HG03066 (cell line): ENCODE results near the gene SYTL2.
A peak's percentile ranks its signal among the peaks of the same experiment; 100 is the strongest.
"Not testable (repeated sequence)": the region's sequence is repeated elsewhere in the genome, so short reads cannot be mapped to it uniquely, and the experiment has no call there.

Source experiments
- ATAC-seq: cut with Tn5 transposase; IDR thresholded peaks from one replicate; pipeline ENCODE4 v1.9.1; 2021; ENCODE audit warnings: low read depth; ENCODE audit not compliant: unreplicated experiment

SYTL2 gene

DNA sequence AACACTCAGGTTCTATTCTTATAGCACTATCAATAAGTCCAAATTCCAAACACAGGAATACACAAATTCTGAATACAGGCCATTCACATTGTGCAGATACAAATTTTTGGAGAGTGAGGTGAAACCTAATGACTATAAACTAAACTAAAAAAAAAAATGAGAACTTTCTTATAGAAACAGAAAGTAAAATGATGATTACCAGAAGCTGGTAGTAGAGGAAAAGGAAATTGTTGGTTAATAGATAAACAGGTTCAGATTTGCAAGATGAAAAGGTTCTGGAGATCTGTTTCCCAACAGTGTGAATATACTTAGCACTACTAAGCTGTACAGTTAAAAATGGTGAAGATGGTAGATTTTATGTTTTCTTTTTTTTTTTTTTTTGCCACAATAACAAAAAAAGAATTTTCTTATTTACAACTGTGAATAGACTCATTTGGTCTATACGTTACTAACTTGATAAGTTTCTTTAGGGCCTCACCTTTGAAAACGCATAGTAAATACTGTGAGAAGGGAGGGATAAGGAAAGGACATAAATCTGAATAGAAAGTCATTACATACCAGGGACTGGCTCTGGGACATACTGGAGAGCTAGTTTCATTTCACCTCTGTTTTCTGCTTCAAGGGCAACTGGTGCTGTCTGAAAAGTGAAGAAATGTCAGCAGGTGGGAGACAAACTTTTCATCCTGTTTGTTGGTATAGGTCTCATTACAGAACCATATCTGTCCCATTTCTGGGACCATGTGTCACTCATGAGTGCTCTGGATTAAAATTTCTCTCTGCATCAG, 110.8 kb downstream of the SYTL2 start:
- peak; percentile 75 for ATAC-seq

DNA sequence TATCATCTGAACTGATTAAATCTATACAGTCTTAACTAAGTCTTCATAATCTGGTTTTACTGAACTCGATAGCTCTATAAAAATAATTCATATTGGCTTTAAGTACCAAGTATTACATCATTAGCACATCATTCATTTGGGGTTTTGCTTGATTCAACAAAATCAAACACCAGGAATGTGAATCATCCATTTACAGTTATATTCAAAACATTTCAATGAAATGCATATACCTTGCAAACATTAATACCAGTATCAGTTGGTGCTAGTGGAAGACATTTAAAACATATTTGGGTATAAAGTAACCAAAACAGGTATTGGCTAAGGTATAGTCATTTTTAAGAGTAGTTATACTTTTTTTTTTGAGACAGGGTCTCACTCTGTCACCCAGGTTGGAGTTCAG, 112.7 kb downstream of the SYTL2 start:
- no peak for ATAC-seq

DNA sequence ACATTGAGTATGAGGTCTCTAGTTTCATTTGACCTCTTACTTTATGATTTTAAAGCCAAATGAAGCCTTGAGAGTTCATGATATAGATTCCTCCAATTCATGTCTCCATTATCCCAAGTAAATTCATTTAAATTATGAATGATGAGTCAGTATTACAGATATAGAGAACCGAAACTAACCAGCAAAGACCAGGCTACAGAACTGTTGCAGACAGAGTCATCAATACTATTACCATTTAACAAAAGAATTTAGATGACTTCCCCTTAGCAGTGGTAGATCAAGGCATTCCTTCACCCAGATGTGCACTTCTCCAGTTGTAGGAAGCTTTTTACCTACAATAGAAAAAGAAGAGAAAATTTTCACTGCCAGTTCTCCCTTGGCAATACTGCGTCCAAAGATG, 113.2 kb downstream of the SYTL2 start:
- no peak for ATAC-seq

DNA sequence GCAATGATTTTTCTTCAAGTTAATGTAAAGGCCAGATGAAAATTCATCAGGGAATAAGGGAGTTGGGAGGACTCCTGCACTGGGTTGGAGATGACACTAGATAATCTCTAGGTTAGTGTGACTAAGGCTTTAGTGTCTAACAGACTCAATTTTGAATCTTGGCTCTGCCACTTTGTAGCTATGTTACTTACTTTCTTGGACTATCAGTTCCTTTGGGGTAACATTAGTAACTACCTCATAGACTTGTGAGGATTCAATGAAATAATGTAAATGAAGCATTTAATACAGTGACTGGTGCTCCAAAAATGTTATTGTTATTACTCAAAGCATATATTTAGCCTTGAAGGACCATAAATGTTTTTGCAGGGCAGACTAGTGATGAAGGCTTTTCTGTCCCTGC, 115.4 kb downstream of the SYTL2 start:
- no peak for ATAC-seq

DNA sequence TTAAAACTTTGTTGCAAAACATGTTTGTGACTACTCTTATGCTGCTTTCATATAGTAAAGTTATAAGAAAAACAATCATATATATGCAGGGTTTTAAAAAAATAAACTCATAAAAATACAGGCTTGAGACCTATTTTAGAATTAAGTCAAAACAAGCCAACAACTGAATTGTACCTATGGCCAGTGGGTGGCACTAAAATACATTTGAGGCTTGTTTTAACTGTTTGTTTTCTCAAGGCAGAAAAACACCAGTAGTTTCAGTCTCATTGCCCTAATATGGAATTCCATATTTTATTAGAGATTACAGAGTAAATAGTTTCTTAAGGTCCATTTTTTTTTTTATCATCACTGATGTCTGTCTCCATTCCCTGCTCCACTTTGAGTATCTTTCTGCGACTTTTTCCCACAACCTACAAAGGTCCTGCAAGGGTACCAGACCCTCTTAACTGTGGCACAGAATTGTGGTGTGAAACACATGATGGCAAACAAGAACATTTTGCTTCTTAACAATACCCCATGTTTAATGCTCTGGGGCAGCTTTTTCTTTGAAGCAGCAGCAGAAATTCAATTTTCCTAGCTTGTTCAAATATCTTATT, 116.5 kb downstream of the SYTL2 start:
- no peak for ATAC-seq

DNA sequence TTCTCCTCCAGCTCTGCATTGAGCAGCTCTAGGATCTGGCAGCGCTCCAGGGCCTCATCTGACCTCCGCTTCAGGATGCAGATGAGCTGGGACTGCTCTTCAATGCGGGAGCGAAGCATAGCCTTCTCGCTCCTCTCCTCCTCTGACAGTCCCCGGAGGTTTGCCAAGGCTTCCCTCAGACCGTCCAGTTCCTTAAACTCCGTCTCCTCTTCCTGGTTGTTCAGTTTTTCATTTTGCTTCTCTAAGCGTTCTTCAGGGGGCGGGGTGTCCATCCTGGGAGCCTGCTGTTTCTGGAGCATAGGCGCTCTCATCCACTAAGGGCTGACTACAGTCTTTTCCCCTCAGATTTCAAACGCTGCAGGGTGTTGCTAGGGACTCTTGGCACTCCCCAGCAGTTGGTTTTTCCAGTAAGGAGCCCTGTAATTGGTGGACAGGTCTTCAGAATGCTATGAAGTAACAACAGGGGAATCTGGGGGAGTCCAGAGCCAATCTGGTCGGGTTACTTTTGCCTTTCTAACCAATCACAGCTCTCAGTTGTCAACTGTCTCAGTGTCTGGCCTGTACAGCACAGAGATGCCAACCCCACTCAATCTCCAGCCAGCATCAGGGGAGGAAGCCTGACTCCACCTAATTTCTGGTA, 125.0 kb downstream of the SYTL2 start, which contains the start of gene CCDC89:
CCDC89 (minus strand) TSS at position 376 of the 640 bp plus-strand sequence; CDS start at position 311, 65 bp downstream.
- no peak for ATAC-seq

DNA sequence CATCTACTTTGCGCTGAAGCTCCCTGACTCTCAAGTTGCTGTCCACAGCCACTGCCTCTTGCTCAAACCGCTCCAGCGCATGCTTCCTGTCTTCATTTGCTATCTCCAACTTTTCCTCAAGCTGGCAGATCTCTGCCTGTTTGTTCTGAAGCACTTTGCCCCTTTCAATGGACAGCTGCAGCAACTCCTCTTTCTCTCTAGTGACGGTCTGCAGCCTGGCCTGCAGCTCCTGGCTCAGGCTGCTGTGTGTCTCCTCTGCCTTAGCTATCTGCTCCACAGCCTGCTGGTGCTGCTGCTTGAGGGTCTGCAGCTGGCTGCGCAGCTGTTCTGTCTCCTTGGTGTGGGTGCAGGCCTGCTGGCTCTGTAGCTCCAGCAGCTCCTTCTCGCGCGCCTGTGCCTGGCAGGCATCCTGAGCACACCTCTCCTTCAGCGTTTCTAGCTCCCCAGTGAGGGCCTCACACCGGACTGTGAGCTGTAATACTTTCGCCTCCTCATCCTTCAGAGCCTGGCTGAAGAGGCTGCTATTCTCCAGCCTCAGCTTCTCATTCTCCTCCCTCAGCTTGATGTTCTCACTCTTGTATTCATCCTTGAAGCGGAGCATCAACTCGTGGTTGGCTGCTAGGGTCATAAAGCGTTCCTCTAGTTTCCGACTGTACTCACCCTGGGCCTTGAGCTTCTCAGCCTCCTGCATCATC, 125.7 kb downstream of the SYTL2 start:
- no peak for ATAC-seq

DNA sequence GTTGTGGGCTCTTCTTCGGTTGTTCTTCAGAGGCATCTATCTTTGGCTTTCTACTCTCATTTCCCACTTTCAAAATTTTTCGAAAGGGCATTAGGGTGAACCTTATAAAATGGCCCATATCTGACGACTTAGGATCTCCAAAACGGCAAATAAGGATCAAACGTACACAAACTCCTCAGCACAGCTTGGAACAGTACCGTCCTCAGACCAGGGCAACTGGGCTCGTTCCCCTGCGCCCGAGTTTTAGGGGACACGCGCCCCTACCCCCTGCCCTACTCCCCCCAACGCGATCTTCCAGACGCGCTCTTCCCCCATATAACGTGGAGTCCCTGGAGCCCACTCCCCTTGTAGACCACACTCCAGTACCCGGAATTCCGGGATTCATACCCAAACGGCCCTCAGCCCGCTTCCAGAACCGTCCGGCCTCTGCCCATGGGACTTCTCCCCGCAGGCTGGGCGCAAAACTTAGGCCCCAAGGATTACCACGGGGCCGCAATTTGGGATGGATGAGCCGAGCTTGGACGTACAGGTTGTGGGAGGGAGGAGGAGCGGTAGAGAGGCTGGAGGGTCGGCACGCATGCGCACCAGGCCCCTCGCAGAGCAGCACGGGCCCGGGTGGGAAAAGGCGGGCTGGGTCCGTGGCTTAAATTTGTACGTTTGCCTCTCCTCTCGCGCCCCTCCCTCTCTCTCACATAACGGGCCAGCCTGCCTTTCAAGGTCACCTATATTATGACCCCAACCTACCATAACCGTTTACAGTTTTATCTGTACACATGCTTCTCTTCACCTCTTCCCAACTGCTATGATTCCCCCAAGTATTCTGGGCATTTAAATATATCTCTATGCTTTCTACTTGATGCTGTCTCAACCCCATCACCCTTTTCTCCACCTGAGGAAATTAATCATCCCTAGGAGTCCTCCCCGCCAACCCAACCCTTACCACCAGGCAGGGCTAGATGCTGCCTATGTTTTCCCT, 128.3 kb downstream of the SYTL2 start:
- peak; percentile 74 for ATAC-seq

DNA sequence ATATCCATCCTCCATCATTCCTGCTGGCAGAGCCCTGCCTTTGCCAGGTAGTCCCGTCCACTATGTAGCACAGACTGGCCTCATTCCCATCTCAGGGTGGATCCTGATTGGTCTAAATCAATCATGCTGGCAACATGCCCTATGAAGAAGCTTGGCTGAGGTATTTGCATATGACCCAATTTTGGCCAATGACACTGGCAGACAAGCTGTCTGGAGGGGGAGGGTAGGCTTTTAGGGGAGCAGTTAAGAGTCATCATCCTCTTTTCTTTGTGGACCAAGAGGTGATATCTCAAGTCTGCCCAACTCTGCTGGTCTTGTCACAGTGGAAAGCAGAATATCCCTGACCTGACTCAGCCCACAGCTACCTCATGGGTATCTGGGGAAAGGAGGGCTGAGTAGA, 130.0 kb downstream of the SYTL2 start:
- no peak for ATAC-seq

DNA sequence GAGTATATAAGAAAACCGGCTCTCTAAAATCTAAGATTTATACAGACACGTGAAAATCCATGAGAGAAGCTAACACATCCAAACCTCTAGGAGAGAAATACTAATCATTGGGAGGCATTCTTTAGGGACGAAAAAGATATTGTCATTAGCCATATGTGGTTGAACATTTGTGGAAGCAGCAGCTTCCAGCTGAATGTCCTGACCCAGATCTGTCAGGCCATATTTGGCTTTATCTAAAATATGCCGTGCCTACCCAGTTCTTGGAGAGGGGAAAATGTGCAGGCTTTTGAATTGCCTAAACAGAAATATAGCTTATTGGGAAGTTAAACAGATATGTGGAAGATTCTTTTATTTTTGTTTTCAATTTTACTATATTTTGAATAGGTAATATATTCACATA, 131.4 kb downstream of the SYTL2 start:
- ATAC-seq = no peak

DNA sequence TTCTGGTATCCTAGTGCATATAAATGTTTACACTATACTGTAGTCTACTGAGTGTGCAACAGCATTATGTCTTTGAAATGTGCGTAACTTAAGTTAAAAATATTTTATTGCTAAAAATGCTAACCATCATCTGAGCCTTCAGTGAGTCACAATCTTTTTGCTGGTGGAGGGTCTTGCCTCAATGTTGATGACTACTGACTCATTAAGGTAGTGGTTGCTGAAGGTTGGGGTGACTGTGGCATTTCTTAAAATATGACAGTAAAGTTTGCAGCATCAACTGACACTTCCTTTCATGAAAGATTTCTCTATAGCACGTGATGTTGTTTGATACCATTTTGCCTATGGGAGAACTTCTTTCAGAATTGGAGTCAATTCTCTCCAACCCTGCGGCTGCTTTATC, 137.5 kb downstream of the SYTL2 start:
- ATAC-seq = no peak

DNA sequence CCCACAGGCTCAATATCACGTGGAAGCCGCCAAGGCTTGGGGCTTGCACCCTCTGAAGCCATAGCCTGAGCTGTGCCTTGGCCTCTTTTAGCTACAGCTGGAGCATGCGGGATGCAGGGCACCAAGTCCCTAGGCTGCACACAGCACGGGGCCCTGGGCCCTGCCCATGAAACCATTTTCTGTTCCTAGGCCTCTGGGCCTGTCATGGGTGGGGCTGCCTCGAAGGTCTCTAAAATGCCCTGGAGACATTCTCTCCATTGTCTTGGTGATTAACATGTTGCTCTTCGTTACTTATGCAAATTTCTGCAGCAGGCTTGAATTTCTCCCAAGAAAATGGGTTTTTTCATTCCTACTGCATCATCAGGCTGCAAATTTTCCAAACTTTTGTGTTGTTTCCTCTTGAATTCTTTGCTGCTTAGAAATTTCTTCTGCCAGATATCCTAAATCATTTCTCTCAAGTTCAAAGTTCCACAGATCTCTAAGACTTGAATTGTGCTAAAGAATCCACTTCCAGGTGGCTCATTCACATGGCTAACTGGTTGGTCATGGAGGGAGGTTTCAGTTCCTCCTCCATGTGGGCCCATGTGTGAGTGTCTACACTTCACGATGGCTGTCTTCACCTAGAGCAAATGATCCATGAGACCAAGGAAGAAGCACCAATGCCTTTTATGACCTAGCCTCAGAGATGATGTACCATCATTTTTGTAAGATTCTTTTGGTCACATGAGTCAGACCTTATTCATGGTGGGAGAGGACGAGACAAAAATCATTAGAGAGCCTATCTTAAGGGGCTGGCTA, 138.6 kb downstream of the SYTL2 start:
- no peak for ATAC-seq

DNA sequence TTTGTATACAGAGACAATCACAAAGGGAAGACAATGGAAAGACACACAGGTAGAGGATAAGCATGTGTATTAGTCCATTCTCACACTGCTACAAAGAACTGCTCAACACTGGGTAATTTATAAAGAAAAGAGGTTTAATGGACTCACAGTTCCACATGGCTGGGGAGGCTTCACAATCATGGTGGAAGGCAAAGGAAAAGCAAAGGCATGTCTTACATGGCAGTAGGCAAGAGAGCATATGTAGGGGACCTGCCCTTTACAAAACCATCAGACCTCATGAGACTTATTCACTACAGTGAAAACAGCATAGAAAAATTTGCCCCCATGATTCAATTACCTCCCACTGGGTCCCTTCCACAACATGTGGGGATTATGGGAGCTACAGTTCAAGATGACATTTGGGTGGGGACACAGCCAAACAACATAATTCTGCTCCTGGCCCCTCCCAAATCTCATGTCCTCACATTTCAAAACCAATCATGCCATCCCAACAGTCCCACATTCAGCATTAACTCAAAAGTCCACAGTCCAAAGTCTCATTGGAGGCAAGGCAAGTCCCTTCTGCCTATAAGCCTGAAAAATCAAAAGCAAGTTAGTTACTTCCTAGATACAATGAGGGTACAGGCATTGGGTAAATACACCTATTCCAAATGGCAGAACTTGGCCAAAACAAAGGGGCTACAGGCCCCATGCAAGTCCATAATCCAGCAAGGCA, 139.8 kb downstream of the SYTL2 start:
- not testable (repeated sequence) for ATAC-seq

DNA sequence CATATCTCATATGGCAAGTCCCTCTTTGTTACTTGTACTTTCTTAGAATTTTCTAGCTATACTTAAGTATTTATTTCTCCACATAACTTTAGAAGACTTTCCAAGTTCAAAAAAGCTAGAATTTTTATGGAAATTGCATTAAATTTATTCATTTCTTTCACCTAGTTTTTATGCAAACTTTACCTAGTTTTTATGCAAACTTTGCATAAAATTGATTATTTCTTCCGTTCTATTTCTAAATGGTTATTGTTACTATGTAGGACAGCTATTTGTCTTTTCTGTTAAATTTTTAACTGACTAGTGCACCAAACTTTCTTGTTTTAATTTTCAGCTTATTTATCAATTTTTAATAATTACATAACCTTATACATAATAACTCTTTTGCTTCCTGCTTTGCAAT, 142.8 kb downstream of the SYTL2 start:
- ATAC-seq = no peak

DNA sequence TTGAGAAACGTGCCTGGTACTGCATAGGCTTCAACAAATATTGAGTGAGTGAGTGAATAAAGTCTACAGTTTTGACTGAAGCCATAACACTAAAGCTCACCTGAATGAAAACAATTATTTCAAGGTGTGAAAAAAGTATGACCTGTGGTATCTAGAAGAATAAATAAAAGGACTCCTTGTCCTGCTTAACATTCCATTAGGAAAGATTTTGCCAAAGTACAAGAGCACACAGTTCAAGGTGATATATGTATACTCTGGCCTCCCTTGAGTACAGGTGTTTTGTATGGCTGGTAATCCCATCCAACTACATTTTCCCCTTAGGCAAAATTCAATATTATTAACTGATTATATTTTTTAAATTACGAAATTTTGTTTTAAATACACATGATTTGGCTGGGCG, 144.3 kb downstream of the SYTL2 start:
- no peak for ATAC-seq

DNA sequence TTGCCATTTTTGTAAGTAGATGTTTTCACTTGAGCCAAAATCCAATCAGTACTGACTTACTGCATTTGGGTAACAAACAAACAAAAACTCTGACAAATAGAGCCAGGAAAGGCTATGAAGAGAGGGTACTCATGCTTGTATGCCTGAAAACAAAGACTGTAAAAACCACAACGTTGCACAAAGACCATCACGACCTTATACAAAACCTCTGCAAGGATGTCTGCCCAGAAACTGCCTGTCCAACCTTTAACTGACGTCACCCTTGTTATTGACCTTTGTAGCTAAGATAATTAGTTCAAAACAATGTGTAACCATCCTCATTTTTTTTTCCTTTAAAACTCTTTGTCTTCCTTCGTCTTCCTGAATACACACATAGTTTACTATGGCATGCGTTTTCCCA, 145.2 kb downstream of the SYTL2 start:
- ATAC-seq = no peak

DNA sequence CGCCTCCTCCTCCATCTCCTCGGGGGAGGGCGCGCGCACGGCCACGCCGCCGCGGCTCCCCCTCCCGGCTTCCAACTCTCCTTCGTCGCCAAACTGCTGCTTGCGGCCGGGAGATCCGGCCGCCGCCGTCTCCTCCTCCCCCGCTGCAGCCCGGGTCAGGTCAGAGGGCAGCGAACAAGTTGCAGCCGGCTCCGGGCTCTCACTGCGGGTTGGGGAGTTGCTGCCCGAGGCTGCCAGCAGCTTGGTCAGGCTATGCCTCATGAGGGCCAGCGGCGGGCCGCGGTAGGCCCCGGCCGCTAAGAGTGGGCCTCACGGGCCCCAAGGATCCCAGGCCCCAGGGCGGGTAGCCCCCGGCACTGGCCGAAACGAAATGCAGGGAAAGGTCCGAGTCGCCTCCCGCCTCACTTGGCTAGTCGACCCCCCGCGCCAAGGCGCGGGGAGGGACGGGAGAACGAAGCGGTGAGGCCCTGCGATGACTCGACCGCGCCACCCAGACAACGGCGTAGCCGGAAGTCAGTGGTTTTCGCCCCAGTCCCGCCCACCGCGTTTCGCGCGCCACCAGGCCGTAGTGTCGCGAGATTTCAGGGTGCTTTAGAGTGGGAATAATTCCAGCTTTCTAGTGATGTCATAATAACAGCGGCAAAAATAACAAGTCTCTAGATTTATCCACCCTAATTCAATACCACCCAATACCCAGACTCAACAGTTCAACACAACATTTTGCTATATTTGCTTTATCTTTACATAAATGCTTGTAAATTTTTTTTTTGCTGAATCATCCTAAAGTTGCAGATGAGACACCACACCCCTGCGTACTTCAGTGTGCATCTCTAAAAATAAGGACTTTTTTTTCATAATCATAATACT, 146.1 kb downstream of the SYTL2 start, which contains the start of gene CREBZF:
CREBZF (minus strand) TSS at position 515 of the 867 bp plus-strand sequence; CDS start at position 261, 254 bp downstream.
- peak; percentile 88 for ATAC-seq
